IMR-90 (cell line): ENCODE measurements around the gene RPS19. TPM values are rescaled to one million over a fixed set of nuclear protein-coding genes. Genes with fewer than 3 reads are reported as not detected.
A peak's percentile ranks its signal among the peaks of the same experiment; 100 is the strongest.

ENCODE experiments used
- ATAC-seq: fragments of 200-7000 bp; cut with Tn5 transposase; 2 replicates; pipeline ENCODE4 v1.9.1; 2020; ENCODE audit warnings: low read depth, mild to moderate bottlenecking, moderate library complexity
- BruUV-seq: library from RNA; stranded (reverse); fragments of 400-500 nt; replicated peaks from 2 replicates; lab custom pipeline; 2021; lab: Mats Ljungman, UMichigan
- CTCF ChIA-PET: fragments of 300-600 bp; formaldehyde crosslinking; extraction: SDS; loops from one replicate; lab custom pipeline; 2021; ENCODE audit warnings: antibody characterized with exemption; lab: Yijun Ruan, JAX
- POLR2A ChIA-PET: fragments of 300-600 bp; sonication (Branson Sonifier 250); formaldehyde crosslinking; loops from one replicate; lab custom pipeline; 2022; ENCODE audit warnings: antibody characterized with exemption; ENCODE audit not compliant: unreplicated experiment; lab: Charles Lee
- DNase-seq: peaks from one replicate; pipeline ENCODE4 v3.0.0; 2013
- H2AFZ ChIP-seq: replicated peaks from 2 replicates; pipeline ENCODE3; 2013; ENCODE audit warnings: low read length, mild to moderate bottlenecking; ENCODE audit not compliant: poor library complexity
- H2AK5ac ChIP-seq: 2 replicates; pipeline ENCODE4 v1.6.1; 2013; ENCODE audit warnings: low read depth, low read length, inconsistent platforms
- H2AK9ac ChIP-seq: replicated peaks from 2 replicates; pipeline ENCODE3; 2013; ENCODE audit warnings: mild to moderate bottlenecking, low read depth, low read length, moderate library complexity; ENCODE audit not compliant: poor library complexity
- H2BK120ac ChIP-seq: 2 replicates; pipeline ENCODE4 v1.6.1; 2013; ENCODE audit warnings: low read depth, low read length, inconsistent platforms
- H2BK15ac ChIP-seq: 3 replicates; pipeline ENCODE4 v1.6.1; 2013; ENCODE audit warnings: low read depth, low read length, inconsistent platforms
- H2BK20ac ChIP-seq: 2 replicates; pipeline ENCODE4 v1.6.1; 2013; ENCODE audit warnings: low read depth, mild to moderate bottlenecking, inconsistent platforms, low read length, moderate library complexity
- H2BK5ac ChIP-seq: 2 replicates; pipeline ENCODE4 v1.6.1; 2013; ENCODE audit warnings: mild to moderate bottlenecking, low read depth, low read length, inconsistent platforms; ENCODE audit not compliant: poor library complexity, severe bottlenecking
- H3K14ac ChIP-seq: replicated peaks from 2 replicates; pipeline ENCODE4 v1.6.1; 2013; ENCODE audit warnings: low read depth, low read length, inconsistent platforms
- H3K18ac ChIP-seq: 2 replicates; pipeline ENCODE4 v1.6.1; 2013; ENCODE audit warnings: low read depth, low read length, control low read depth
- H3K23ac ChIP-seq: 2 replicates; pipeline ENCODE4 v1.6.1; 2013; ENCODE audit warnings: low read depth, low read length, inconsistent platforms
- H3K27ac ChIP-seq: 2 replicates; pipeline ENCODE4 v1.5.1; 2013; ENCODE audit warnings: mild to moderate bottlenecking, control low read depth, low read length; ENCODE audit not compliant: insufficient read depth
- H3K27me3 ChIP-seq: 2 replicates; pipeline ENCODE4 v1.6.1; 2013; ENCODE audit warnings: low read length; ENCODE audit not compliant: control insufficient read depth, insufficient read depth
- H3K36me3 ChIP-seq: 2 replicates; pipeline ENCODE4 v1.6.1; 2013; ENCODE audit warnings: low read length, mixed read lengths; ENCODE audit not compliant: control insufficient read depth, insufficient read depth
- H3K4ac ChIP-seq: 2 replicates; pipeline ENCODE4 v1.6.1; 2013; ENCODE audit warnings: low read depth, low read length, inconsistent platforms
- H3K4me1 ChIP-seq: 2 replicates; pipeline ENCODE4 v1.6.1; 2013; ENCODE audit warnings: low read length, mixed read lengths; ENCODE audit not compliant: control insufficient read depth, insufficient read depth
- H3K4me2 ChIP-seq: 2 replicates; pipeline ENCODE4 v1.6.1; 2013; ENCODE audit warnings: low read depth, mild to moderate bottlenecking, control low read depth, low read length, moderate library complexity
- H3K4me3 ChIP-seq: 2 replicates; pipeline ENCODE4 v1.5.1; 2013; ENCODE audit warnings: low read depth, mild to moderate bottlenecking, control low read depth, low read length, moderate library complexity; ENCODE audit not compliant: insufficient read depth
- H3K56ac ChIP-seq: 2 replicates; pipeline ENCODE4 v1.6.1; 2013; ENCODE audit warnings: low read length, inconsistent platforms; ENCODE audit not compliant: insufficient read depth; ENCODE audit errors: extremely low read depth
- H3K79me1 ChIP-seq, 2 experiments: 2 replicates each; pipeline ENCODE4 v1.6.1; 2013; ENCODE audit warnings: low read length in 2 of 2, inconsistent platforms in 1 of 2, low read depth in 1 of 2
- H3K9ac ChIP-seq: 2 replicates; pipeline ENCODE4 v1.6.1; 2013; ENCODE audit warnings: low read depth, low read length, control low read depth
- H3K9me1 ChIP-seq: 2 replicates; pipeline ENCODE4 v1.6.1; 2013; ENCODE audit warnings: low read length, inconsistent platforms; ENCODE audit not compliant: insufficient read depth
- H3K9me3 ChIP-seq: 2 replicates; pipeline ENCODE4 v1.6.1; 2013; ENCODE audit warnings: low read length; ENCODE audit not compliant: control insufficient read depth, insufficient read depth
- H4K20me1 ChIP-seq: 2 replicates; pipeline ENCODE4 v1.6.1; 2013; ENCODE audit warnings: low read length, inconsistent platforms; ENCODE audit not compliant: insufficient read depth
- H4K5ac ChIP-seq: 2 replicates; pipeline ENCODE4 v1.6.1; 2013; ENCODE audit warnings: mild to moderate bottlenecking, low read depth, low read length, control low read depth
- H4K8ac ChIP-seq, 2 experiments: 2 replicates each; pipeline ENCODE4 v1.6.1; 2013; ENCODE audit warnings: low read depth in 2 of 2, low read length in 2 of 2, control low read depth in 1 of 2, inconsistent platforms in 1 of 2
- H4K91ac ChIP-seq: 2 replicates; pipeline ENCODE4 v1.6.1; 2013; ENCODE audit warnings: low read depth, low read length, inconsistent platforms; ENCODE audit not compliant: insufficient read depth
- BHLHE40 ChIP-seq: fragments of 150-350 bp; IDR thresholded peaks from 2 replicates; pipeline ENCODE4 v1.6.1; 2016; ENCODE audit warnings: mild to moderate bottlenecking, low read depth, low read length
- CEBPB ChIP-seq: IDR thresholded peaks from 2 replicates; pipeline ENCODE4 v1.6.1; 2012; ENCODE audit warnings: low read depth, low read length, improper control_type of control experiment
- CHD1 ChIP-seq: IDR thresholded peaks from 2 replicates; pipeline ENCODE4 v1.6.1; 2012; ENCODE audit warnings: low read depth, low read length, improper control_type of control experiment
- CTCF ChIP-seq: conservative IDR thresholded peaks from 2 replicates; pipeline ENCODE4 v1.5.1; 2012; ENCODE audit warnings: mild to moderate bottlenecking, low read depth, low read length, improper control_type of control experiment
- ELK1 ChIP-seq: fragments of 150-350 bp; IDR thresholded peaks from 2 replicates; pipeline ENCODE4 v1.6.1; 2016; ENCODE audit warnings: low read depth, mild to moderate bottlenecking, low read length, moderate library complexity, borderline replicate concordance
- FOS ChIP-seq: fragments of 150-350 bp; IDR thresholded peaks from 2 replicates; pipeline ENCODE4 v1.6.1; 2016; ENCODE audit warnings: low read depth, low read length
- MAFK ChIP-seq: IDR thresholded peaks from 2 replicates; pipeline ENCODE4 v1.6.1; 2012; ENCODE audit warnings: low read depth, low read length, improper control_type of control experiment
- MAZ ChIP-seq: IDR thresholded peaks from 2 replicates; pipeline ENCODE4 v1.6.1; 2012; ENCODE audit warnings: low read depth, mild to moderate bottlenecking, low read length, improper control_type of control experiment, moderate library complexity, borderline replicate concordance
- MXI1 ChIP-seq: IDR thresholded peaks from 2 replicates; pipeline ENCODE4 v1.6.1; 2012; ENCODE audit warnings: low read depth, mild to moderate bottlenecking, low read length, moderate library complexity, borderline replicate concordance
- NFE2L2 ChIP-seq: fragments of 150-350 bp; IDR thresholded peaks from 2 replicates; pipeline ENCODE4 v1.6.1; 2016; ENCODE audit warnings: low read depth, mild to moderate bottlenecking, low read length
- POLR2A ChIP-seq: IDR thresholded peaks from 2 replicates; pipeline ENCODE4 v1.6.1; 2012; ENCODE audit warnings: mild to moderate bottlenecking, low read depth, low read length
- RAD21 ChIP-seq: IDR thresholded peaks from 2 replicates; pipeline ENCODE4 v1.6.1; 2012; ENCODE audit warnings: low read length, improper control_type of control experiment
- RCOR1 ChIP-seq: IDR thresholded peaks from 2 replicates; pipeline ENCODE4 v1.6.1; 2012; ENCODE audit warnings: mild to moderate bottlenecking, low read length, improper control_type of control experiment; ENCODE audit not compliant: insufficient replicate concordance
- RFX5 ChIP-seq: IDR thresholded peaks from 2 replicates; pipeline ENCODE4 v1.8.0; 2012; ENCODE audit warnings: low read depth, mild to moderate bottlenecking, low read length, moderate library complexity
- SMC3 ChIP-seq: fragments of 150-350 bp; IDR thresholded peaks from 2 replicates; pipeline ENCODE4 v1.6.1; 2016; ENCODE audit warnings: low read depth, mild to moderate bottlenecking, antibody characterized with exemption, low read length, moderate library complexity
- USF2 ChIP-seq: fragments of 150-350 bp; IDR thresholded peaks from 2 replicates; pipeline ENCODE4 v1.6.1; 2017; ENCODE audit warnings: mild to moderate bottlenecking, antibody characterized with exemption, low read length, low read depth
- WGBS, 2 experiments: methylation state at CpG; one replicate each; pipeline versions ENCODE4 v1.1.5 to v1.1.7; 2013; ENCODE audit warnings: missing lambda C conversion rate in 2 of 2; ENCODE audit not compliant: insufficient read length in 1 of 2; ENCODE audit errors: extremely low coverage in 2 of 2; 5-methylcytosine and 5-hydroxymethylcytosine counted together
- dilution Hi-C: fragments of 300-500 bp; cut with HindIII; formaldehyde crosslinking; loops from one replicate; pipeline ENCODE4 v1.14.3; 2018; ENCODE audit warnings: low sequenced_read_pairs; ENCODE audit not compliant: unreplicated experiment
- in situ Hi-C: fragments of 300-500 bp; cut with MboI; formaldehyde crosslinking; loops from 3 replicates; pipeline ENCODE4 v1.14.3; 2019; ENCODE audit warnings: low sequenced_read_pairs, inconsistent platforms, mixed read lengths
- intact Hi-C: fragments of 100-400 bp; cut with micrococcal nuclease; formaldehyde crosslinking; loops from 2 replicates; pipeline ENCODE4 v1.10.0; 2022
- polyA plus RNA-seq, 3 experiments: library from polyadenylated mRNA; depleted of rRNA; stranded (reverse); fragments of >200 nt; gene quantifications; 2 replicates each; pipeline ENCODE4 v1.2.3, GENCODE V29; 2012; ENCODE audit warnings: low replicate concordance in 1 of 3
- total RNA-seq: library from RNA; depleted of rRNA; stranded (reverse); fragments of >200 nt; gene quantifications from 2 replicates; pipeline ENCODE4 v1.2.3, GENCODE V29; 2012

Gene RPS19
- total and polyA plus RNA-seq, 2 of the 4 experiments (the other 2 are of a cell fraction), result 230 to 3,988 TPM

GRCh38 chr19:41862445-41862986 is 2.5 kb downstream of the RPS19 start:
- intact Hi-C loops, result no loop called here
- no peak overlapping the region for H3K56ac ChIP-seq
- no peak overlapping the region for H2AFZ ChIP-seq
- ChIA-PET CTCF (interaction anchor here (0.7 kb wide), 1 partner anchor 499 kb away, joined by 7 read pairs; the partner anchor contains the start of gene B9D2), POLR2A (no interaction called here)
- H4K5ac ChIP-seq, result no peak overlapping the region
- no peak overlapping the region for H2BK120ac ChIP-seq
- no peak overlapping the region for H4K91ac ChIP-seq
- H3K27ac ChIP-seq, result no peak overlapping the region
- no peak overlapping the region; a peak in 1 of 4 replicates for H4K8ac ChIP-seq
- H2AK5ac ChIP-seq, result no peak overlapping the region
- dilution Hi-C loops, result no loop called here
- peak overlapping the region; percentile 34; the same call in 1 of the 2 replicates for H3K4me2 ChIP-seq
- peak overlapping the region; percentile 23; the same call in 1 of the 2 replicates for H3K9ac ChIP-seq
- H3K4ac ChIP-seq, result no peak overlapping the region
- H3K79me1 ChIP-seq, result peaks cover 16 to 58% of the 10 kb centered on the region in 2 experiments
- no peak overlapping the region for H3K18ac ChIP-seq
- no peak overlapping the region for H2BK15ac ChIP-seq
- DNase-seq, result no peak
- no peak overlapping the region for H3K14ac ChIP-seq
- H3K27me3 ChIP-seq, result no peaks in the 10 kb centered on the region
- 0 out of 2 replicates have a peak overlapping the region, but pooled peaks have one; percentile 68 for H3K23ac ChIP-seq
- BruUV-seq, result no TSS peak
- TF ChIP-seq RCOR1 (no peak), NFE2L2 (no peak), SMC3 (no peak), CTCF (no peak), CHD1 (no peak), ELK1 (no peak), USF2 (no peak), FOS (no peak), MAZ (no peak), MXI1 (no peak), BHLHE40 (no peak), RFX5 (no peak), CEBPB (no peak), RAD21 (no peak), POLR2A (no peak), MAFK (no peak)
- H2BK20ac ChIP-seq, result no peak overlapping the region
- in situ Hi-C loops, result no loop called here
- no CpG with 5 or more reads among the region's 2 CpGs for WGBS, 2 experiments
- H3K36me3 ChIP-seq, result peaks cover 53% of the 10 kb centered on the region
- H2AK9ac ChIP-seq, result no peak overlapping the region
- H4K20me1 ChIP-seq, result peaks cover 68% of the 10 kb centered on the region
- H3K4me3 ChIP-seq, result no peak overlapping the region
- H2BK5ac ChIP-seq, result no peak overlapping the region
- H3K9me3 ChIP-seq, result no peaks in the 10 kb centered on the region
- peaks cover 24% of the 10 kb centered on the region for H3K9me1 ChIP-seq
- no peak for ATAC-seq
- H3K4me1 ChIP-seq, result peaks cover 12% of the 10 kb centered on the region
